SU-DHL-6 (cell line): ENCODE data around the gene ATAD1.

Experiments
- H2AFZ ChIP-seq: fragments of 200-600 bp; sonication (generic); 2 replicates; pipeline ENCODE4 v1.6.1; 2014; ENCODE audit warnings: low read depth, mild to moderate bottlenecking, moderate library complexity, mixed read lengths, antibody characterized with exemption, low read length; ENCODE audit not compliant: severe bottlenecking
- H3F3A ChIP-seq: fragments of 200-600 bp; shearing (Covaris generic); 2 replicates; pipeline ENCODE4 v1.6.0; 2016; ENCODE audit warnings: antibody characterized with exemption, mild to moderate bottlenecking; ENCODE audit not compliant: insufficient read depth
- H3K27ac ChIP-seq: fragments of 200-600 bp; sonication (generic); 2 replicates; pipeline ENCODE4 v1.5.1; 2016; ENCODE audit warnings: low read depth, mild to moderate bottlenecking, low read length, moderate library complexity, mixed read lengths
- H3K27me3 ChIP-seq: fragments of 200-600 bp; sonication (generic), shearing (Covaris generic); 2 replicates; pipeline ENCODE4 v1.6.0; 2014; ENCODE audit warnings: mild to moderate bottlenecking, low read length
- H3K36me3 ChIP-seq: fragments of 200-600 bp; sonication (generic); 2 replicates; pipeline ENCODE4 v1.6.1; 2014; ENCODE audit warnings: mild to moderate bottlenecking, low read length, mixed read lengths
- H3K4me2 ChIP-seq: fragments of 300-600, 200-600 bp; shearing (Covaris generic), sonication (generic); 2 replicates; pipeline ENCODE4 v1.6.0; 2014; ENCODE audit warnings: low read length, low read depth, mild to moderate bottlenecking; ENCODE audit not compliant: poor library complexity, severe bottlenecking
- H3K4me3 ChIP-seq: fragments of 200-600 bp; sonication (generic); 2 replicates; pipeline ENCODE4 v1.5.1; 2014; ENCODE audit warnings: antibody characterized with exemption, low read length, mild to moderate bottlenecking, mixed read lengths; ENCODE audit not compliant: insufficient read depth, poor library complexity, severe bottlenecking
- H3K79me2 ChIP-seq: fragments of 200-600 bp; sonication (generic); 2 replicates; pipeline ENCODE4 v1.6.1; 2014; ENCODE audit warnings: mild to moderate bottlenecking, low read length, moderate library complexity; ENCODE audit not compliant: insufficient read depth
- H3K9ac ChIP-seq: fragments of 200-600 bp; sonication (generic); 2 replicates; pipeline ENCODE4 v1.7.0; 2014; ENCODE audit warnings: mild to moderate bottlenecking, low read length
- H3K9me2 ChIP-seq: fragments of 200-600 bp; sonication (generic); replicated peaks from 2 replicates; pipeline ENCODE4 v1.6.1; 2014; ENCODE audit warnings: low read length; ENCODE audit not compliant: insufficient read depth
- H3K9me3 ChIP-seq: fragments of 200-600 bp; sonication (generic); 2 replicates; pipeline ENCODE4 v1.6.1; 2014; ENCODE audit warnings: low read length, mixed read lengths; ENCODE audit not compliant: insufficient read depth
- H4K20me1 ChIP-seq: fragments of 200-600 bp; sonication (generic); 2 replicates; pipeline ENCODE4 v1.6.1; 2014; ENCODE audit warnings: low read depth, mild to moderate bottlenecking, antibody characterized with exemption, low read length, moderate library complexity, mixed read lengths
- CTCF ChIP-seq: fragments of 200-600 bp; sonication (generic); IDR thresholded peaks from one replicate; pipeline ENCODE4 v1.5.1; 2017; ENCODE audit warnings: antibody characterized with exemption, mild to moderate bottlenecking, low read length, moderate library complexity; ENCODE audit not compliant: insufficient read depth, poor library complexity, severe bottlenecking
- EZH2phosphoT487 ChIP-seq: fragments of 200-600 bp; sonication (generic), shearing (Covaris generic); conservative IDR thresholded peaks from 2 replicates; pipeline ENCODE4 v1.6.1; 2018; ENCODE audit warnings: mild to moderate bottlenecking, antibody characterized with exemption, low read length, moderate library complexity, mixed read lengths

ATAD1 gene

GRCh38 chr10:87817609-87818504 lies at the start of gene ATAD1:
ATAD1 (minus strand) TSS chr10:87818226; CDS start chr10:87814599, 3,627 bp downstream.
- Histone ChIP-seq H3K27ac (peak within 1 kb of the TSS; percentile 61), H3K4me3 (peak within 1 kb of the TSS; percentile 75), H2AFZ (peak within 1 kb of the TSS; percentile 87), H3K79me2 (peaks cover 49% of the 10 kb centered on the region), H3K9me2 (no peaks in the 10 kb centered on the region), H3K9me3 (no peaks in the 10 kb centered on the region), H3K36me3 (peaks cover 17% of the 10 kb centered on the region), H4K20me1 (peaks cover 19% of the 10 kb centered on the region), H3K4me2 (peak within 1 kb of the TSS; percentile 92), H3F3A (0 out of 2 replicates have a peak, but pooled peaks cover 7% of the 10 kb centered on the region), H3K9ac (peak within 1 kb of the TSS; percentile 81), H3K27me3 (no peaks in the 10 kb centered on the region)
- TF ChIP-seq CTCF = no peak
- no peak for TF ChIP-seq EZH2phosphoT487

- Histone ChIP-seq H3K27me3 (no peaks in the 10 kb centered on the region), H3K9me3 (no peaks in the 10 kb centered on the region), H3K9ac (peak overlapping the region; percentile 92), H3K4me2 (peak overlapping the region; percentile 95), H3K27ac (peak overlapping the region; percentile 94; the same call in 1 of the 2 replicates), H3K36me3 (peaks cover 57% of the 10 kb centered on the region), H2AFZ (no peak overlapping the region), H3K4me3 (peak overlapping the region; percentile 89), H3K79me2 (peaks cover 96% of the 10 kb centered on the region), H3F3A (peaks cover 33% of the 10 kb centered on the region; the same call in 1 of the 2 replicates), H4K20me1 (peaks cover 53% of the 10 kb centered on the region), H3K9me2 (no peaks in the 10 kb centered on the region)
- TF ChIP-seq EZH2phosphoT487 (no peak), CTCF (no peak)
Observed at GRCh38 chr10:87867453-87867852, 49.4 kb upstream of the ATAD1 start.

- Histone ChIP-seq H3K4me3 (peak overlapping the region; percentile 89), H3K79me2 (peaks cover 87% of the 10 kb centered on the region), H3K9me2 (no peaks in the 10 kb centered on the region), H4K20me1 (peaks cover 46% of the 10 kb centered on the region), H3K4me2 (peak overlapping the region; percentile 95), H2AFZ (no peak overlapping the region), H3K36me3 (peaks cover 50% of the 10 kb centered on the region), H3K9ac (peak overlapping the region; percentile 92), H3F3A (peaks cover 33% of the 10 kb centered on the region), H3K27ac (peak overlapping the region; percentile 94), H3K9me3 (no peaks in the 10 kb centered on the region), H3K27me3 (no peaks in the 10 kb centered on the region)
- TF ChIP-seq CTCF = no peak
Observed at GRCh38 chr10:87866412-87866974, 48.5 kb upstream of the ATAD1 start.
